ENCODE measurements around the gene ELAVL3. TPM values are rescaled to one million over a fixed set of nuclear protein-coding genes. Genes with fewer than 3 reads are reported as not detected.
A peak's percentile ranks its signal among the peaks of the same experiment; 100 is the strongest.
"Not testable (repeated sequence)": the region's sequence is repeated elsewhere in the genome, so short reads cannot be mapped to it uniquely, and the experiment has no call there.

Gene ELAVL3
- total RNA-seq, 1 donor from 2014 or later = 0.20 TPM

DNA sequence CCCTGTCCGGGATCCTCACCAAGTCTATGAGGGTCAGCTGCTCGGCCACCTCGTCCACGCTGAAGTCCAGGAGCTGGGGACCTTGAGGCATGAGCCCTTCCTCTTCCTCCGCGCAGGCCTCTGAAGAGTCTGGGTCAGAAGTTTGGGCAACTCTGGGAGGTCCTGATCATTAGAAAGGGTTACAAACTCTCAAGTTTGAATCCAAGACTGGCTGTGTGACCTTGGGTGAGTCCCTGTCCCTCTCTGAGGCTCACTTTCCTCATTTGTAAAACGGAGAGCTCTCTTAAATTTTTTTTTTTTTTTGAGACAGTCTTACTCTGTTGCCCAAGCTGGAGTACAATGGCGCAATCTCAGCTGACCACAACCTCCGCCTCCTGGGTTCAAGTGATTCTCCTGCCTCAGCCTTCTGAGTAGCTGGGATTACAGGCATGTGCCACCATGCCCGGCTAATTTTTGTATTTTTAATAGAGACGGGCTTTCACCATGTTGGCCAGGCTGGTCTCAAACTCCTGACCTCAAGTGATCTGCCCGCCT, 74.1 kb downstream of the ELAVL3 start:
- DNase-seq = not testable (repeated sequence)

DNA sequence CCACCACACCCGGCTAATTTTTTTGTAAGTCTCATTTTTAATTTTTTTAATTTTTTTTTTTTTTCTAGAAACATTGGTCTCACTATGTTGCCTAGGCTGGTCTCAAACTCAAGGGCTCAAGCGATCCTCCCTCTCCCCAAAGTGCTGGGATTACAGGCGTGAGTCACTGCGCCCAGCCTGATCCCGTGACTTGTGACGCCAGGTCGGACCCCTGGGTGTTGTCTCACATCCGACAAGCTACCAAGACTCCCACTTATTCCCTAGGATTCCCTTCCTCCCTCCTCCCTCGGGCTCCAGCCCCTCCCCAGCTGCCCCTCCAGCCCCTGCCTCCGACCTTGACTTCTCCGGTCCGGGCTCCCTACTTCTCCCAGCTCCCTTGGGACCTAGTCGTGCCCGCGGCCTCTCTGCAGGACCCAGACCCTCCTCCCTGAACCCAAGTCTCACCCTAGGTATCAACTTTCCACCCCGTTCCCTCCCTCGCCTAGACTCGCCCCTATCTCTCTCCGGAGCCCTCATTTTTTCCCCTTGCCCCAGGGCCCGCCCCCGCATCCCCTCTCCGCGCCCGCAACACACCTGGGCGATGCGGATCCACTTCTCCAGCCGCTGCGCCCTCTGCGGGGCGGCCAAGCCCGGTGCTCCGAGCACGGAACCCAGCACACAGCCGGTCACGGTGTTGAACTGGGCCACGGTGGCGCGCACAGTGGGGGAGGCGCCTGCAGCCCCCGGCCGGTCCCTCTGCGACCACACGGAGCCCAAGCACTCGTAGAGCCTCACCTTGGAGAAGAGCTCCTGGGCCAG, 74.8 kb downstream of the ELAVL3 start:
- DNase-seq = no peak

DNA sequence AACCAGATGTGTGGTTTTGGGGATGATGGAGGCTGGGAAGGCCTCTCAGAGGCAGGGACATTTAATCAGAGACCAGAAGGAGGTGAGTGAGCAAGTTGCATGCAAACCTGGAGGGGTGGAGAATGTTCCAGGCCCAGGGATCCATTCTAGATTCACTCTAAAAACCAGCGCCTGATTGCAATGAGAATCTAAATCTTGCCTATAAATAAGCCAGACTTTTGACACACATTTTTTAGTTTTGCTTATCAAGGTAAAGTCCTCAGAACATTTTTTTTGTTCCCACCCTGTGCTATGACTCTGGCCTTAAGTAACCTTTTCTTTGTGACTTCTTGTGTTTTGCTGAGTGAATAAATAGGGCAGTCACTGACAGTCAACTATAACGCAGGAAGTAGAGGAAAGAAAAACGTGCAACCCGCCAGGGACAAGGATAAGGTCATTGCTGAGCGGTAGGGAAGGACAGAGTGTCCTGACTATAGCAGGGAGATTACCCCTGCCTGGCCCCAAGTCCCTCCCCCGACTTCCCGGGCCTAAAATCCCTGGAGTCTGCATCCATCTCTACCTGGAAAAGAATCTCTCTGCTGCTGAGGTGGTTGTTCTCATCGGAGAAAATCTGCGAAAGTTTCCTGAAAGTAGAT, 76.1 kb downstream of the ELAVL3 start:
- no peak for DNase-seq

DNA sequence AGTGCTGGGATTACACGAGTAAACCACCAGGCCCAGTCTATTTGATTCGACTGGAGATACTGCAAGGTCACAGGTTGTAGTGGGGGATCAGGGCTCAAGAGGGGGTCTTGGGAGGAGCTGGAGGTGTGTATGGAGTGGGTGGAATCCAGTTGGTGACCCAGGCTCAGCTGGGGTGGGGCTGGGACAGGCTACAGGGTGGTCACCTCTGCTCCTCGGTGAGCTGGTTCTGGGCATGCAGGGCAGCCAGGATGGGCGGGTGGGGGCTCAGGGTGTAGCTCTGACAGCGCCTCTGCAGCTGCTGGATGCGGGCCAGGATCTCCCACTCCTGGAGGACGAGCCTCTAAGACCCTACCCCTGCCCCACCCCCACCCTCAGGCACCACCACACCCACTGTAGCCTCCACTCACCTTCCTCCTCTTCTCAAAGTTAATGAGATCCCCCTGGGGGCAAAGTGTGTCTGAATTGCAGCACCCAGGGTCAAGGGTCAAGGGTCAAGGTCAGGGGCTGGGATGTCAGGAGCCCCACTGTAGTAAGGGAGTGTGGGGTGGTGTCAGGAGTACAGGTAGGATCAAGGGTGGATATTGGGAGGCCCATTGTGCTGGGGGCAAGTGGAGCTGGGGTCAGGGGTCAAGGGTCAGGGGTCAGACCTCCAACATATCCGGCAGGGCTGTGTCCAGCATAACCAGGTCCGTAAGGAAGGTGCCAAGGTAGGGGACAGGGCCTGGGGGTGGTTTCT, 78.9 kb downstream of the ELAVL3 start:
- no peak for DNase-seq

Small RNA genes within 50 kb of the gene (small RNA-seq; reads per million reads assigned to genes)
- gene MIR7974 (ENCODE audit: low replicate concordance) (0.28 reads per million, percentile 26 among the genes with 10 or more reads in this experiment), gene RF00019 (ENCODE audit: low replicate concordance) (not detected), gene RN7SL833P (ENCODE audit: low replicate concordance) (0.07 reads per million)

Other genes with a start within 250 kb of the ELAVL3 start
- 55.3 TPM for gene ANGPTL8, start 241.4 kb downstream of the ELAVL3 start, total RNA-seq
- gene DOCK6, start 218.5 kb downstream of the ELAVL3 start, total RNA-seq = 35.0 TPM
- gene TSPAN16, start 184.9 kb downstream of the ELAVL3 start, total RNA-seq = not detected
- gene RAB3D, start 141.4 kb downstream of the ELAVL3 start, total RNA-seq = 29.7 TPM
- gene TMEM205, start 134.8 kb downstream of the ELAVL3 start, total RNA-seq = 35.3 TPM
- gene CCDC159, start 134.5 kb downstream of the ELAVL3 start, total RNA-seq = 12.4 TPM
- gene PLPPR2, start 125.6 kb downstream of the ELAVL3 start, total RNA-seq = 5.7 TPM
- gene SWSAP1, start 106.4 kb downstream of the ELAVL3 start, total RNA-seq = 0.30 TPM
- 3.6 TPM for gene EPOR, start 96.7 kb downstream of the ELAVL3 start, total RNA-seq
- 1.8 TPM for gene RGL3, start 61.7 kb downstream of the ELAVL3 start, total RNA-seq
- gene ODAD3, start 45.9 kb downstream of the ELAVL3 start, total RNA-seq = 0.20 TPM
- gene PRKCSH, start 45.4 kb downstream of the ELAVL3 start, total RNA-seq = 62.4 TPM
- gene ZNF653, start 24.8 kb upstream of the ELAVL3 start, total RNA-seq = 3.5 TPM
- gene ECSIT, start 48.1 kb upstream of the ELAVL3 start, total RNA-seq = 24.4 TPM
- 10.8 TPM for gene CNN1, start 57.8 kb upstream of the ELAVL3 start, total RNA-seq
- gene ELOF1, start 78.2 kb upstream of the ELAVL3 start, total RNA-seq = 13.1 TPM
- 8.6 TPM for gene ACP5, start 96.6 kb upstream of the ELAVL3 start, total RNA-seq
- 29.2 TPM for gene ZNF627, start 116.4 kb upstream of the ELAVL3 start, total RNA-seq